ENCODE measurements around the gene C14orf180. TPM values are rescaled to one million over a fixed set of nuclear protein-coding genes. Genes with fewer than 3 reads are reported as not detected.

Gene C14orf180
- total RNA-seq, 1 donor from 2014 or later: not detected

- Mint-ChIP-seq H3K36me3 (no peaks in the 10 kb centered on the region), H3K4me3 (no peak overlapping the region), H3K27ac (no peak overlapping the region), H3K9me3 (no peaks in the 10 kb centered on the region), H3K4me1 (ENCODE audit: unreplicated experiment) (peaks cover 4% of the 10 kb centered on the region), H3K27me3 (peaks cover 19% of the 10 kb centered on the region)
- TF ChIP-seq, protein P1, sequence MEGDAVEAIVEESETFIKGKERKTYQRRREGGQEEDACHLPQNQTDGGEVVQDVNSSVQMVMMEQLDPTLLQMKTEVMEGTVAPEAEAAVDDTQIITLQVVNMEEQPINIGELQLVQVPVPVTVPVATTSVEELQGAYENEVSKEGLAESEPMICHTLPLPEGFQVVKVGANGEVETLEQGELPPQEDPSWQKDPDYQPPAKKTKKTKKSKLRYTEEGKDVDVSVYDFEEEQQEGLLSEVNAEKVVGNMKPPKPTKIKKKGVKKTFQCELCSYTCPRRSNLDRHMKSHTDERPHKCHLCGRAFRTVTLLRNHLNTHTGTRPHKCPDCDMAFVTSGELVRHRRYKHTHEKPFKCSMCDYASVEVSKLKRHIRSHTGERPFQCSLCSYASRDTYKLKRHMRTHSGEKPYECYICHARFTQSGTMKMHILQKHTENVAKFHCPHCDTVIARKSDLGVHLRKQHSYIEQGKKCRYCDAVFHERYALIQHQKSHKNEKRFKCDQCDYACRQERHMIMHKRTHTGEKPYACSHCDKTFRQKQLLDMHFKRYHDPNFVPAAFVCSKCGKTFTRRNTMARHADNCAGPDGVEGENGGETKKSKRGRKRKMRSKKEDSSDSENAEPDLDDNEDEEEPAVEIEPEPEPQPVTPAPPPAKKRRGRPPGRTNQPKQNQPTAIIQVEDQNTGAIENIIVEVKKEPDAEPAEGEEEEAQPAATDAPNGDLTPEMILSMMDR (conservative IDR thresholded peaks at IDR 0.05): no peak
- peak; percentile 69 for DNase-seq (ENCODE audit: extremely low spot score, unreplicated experiment)
These were observed 27.5 kb upstream of the C14orf180 start for GRCh38 chr14:104551851-104552737.

DNA sequence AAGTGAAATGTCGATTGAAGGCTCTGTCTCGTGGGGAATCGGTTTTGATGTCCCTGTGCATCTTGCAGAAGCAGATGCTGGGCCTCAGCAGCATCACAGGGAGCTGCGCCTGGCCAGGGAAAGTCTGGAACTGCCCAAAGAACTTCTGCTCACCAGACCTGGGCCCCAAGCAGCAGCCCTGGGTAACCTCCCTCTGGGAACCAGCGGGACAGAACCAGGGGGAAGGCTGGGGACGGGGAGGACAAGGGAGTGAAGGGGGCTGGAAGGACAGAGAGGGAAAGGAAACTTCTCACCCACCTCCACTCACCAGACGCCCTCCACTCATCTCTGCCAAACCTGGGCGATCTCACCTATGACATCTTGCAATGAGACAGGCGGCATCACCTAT, 26.8 kb upstream of the C14orf180 start:
- H3K36me3 Mint-ChIP-seq: no peaks in the 10 kb centered on the region
- DNase-seq (ENCODE audit: extremely low spot score, unreplicated experiment): no peak

GRCh38 chr14:104553166-104554087, 26.1 kb upstream of the C14orf180 start:
- Mint-ChIP-seq H3K4me3 (no peak overlapping the region), H3K4me1 (ENCODE audit: unreplicated experiment) (peaks cover 4% of the 10 kb centered on the region), H3K36me3 (no peaks in the 10 kb centered on the region), H3K27me3 (peaks cover 18% of the 10 kb centered on the region), H3K27ac (no peak overlapping the region), H3K9me3 (no peaks in the 10 kb centered on the region)
- no peak for DNase-seq (ENCODE audit: extremely low spot score, unreplicated experiment)
- TF ChIP-seq, protein P1 (conservative IDR thresholded peaks at IDR 0.05): no peak

More for the DNA sequence above, 26.8 kb upstream of the C14orf180 start:
- Mint-ChIP-seq H3K27ac (no peak overlapping the region), H3K4me3 (no peak overlapping the region), H3K9me3 (no peaks in the 10 kb centered on the region), H3K4me1 (ENCODE audit: unreplicated experiment) (peaks cover 4% of the 10 kb centered on the region), H3K27me3 (peaks cover 18% of the 10 kb centered on the region)
- TF ChIP-seq, protein P1 (conservative IDR thresholded peaks at IDR 0.05): no peak

GRCh38 chr14:104554088-104554607, 25.4 kb upstream of the C14orf180 start:
- peaks cover 18% of the 10 kb centered on the region for H3K27me3 Mint-ChIP-seq
- no peaks in the 10 kb centered on the region for H3K36me3 Mint-ChIP-seq
- no peaks in the 10 kb centered on the region for H3K9me3 Mint-ChIP-seq
- H3K4me3 Mint-ChIP-seq: no peak overlapping the region
- TF ChIP-seq, protein P1 (conservative IDR thresholded peaks at IDR 0.05): no peak
- H3K4me1 Mint-ChIP-seq (ENCODE audit: unreplicated experiment): peaks cover 4% of the 10 kb centered on the region
- no peak overlapping the region for H3K27ac Mint-ChIP-seq
- no peak for DNase-seq (ENCODE audit: extremely low spot score, unreplicated experiment)

DNA sequence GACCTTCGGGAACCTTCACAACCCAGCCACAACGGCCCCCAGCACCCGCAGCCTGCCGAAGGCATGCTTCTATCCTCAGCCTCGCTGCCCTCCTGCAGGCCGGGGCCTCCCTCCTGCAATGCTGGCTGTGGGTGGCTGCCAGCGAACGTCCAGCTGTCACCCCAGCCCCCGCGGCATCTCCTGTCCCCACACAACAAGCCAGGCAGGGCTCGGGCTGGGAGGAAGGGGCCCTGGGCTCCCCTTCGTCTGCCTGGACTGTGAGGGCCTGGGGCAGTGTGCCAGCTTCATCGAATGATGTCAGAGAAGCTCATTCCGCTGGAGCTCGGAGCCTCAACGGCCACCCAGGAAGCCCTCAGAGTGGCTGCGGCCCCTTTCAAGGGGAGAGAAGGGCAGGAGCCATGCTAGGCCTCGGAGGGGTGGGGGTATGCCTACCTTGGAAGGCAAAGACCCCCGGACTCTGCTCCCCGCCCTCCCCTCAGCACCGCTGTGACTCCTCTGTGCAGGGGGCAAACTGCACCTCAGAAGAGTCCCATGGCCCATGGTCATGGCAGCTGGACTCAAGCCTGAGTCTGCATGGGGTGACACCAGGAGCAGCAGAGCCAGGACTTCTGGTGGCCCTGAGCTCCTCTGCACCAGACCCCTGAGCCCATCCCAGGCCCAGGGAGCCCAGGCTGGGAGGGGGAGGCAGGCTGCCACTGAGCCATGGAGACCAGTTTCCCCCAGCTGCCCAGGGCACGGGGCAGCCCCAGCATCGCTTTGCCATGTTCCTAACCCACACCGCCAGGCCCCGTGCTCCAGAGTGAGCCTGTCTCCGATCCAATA, 24.7 kb upstream of the C14orf180 start:
- TF ChIP-seq, protein P1 (conservative IDR thresholded peaks at IDR 0.05): no peak
- H3K9me3 Mint-ChIP-seq: no peaks in the 10 kb centered on the region
- H3K4me3 Mint-ChIP-seq: no peak overlapping the region
- H3K4me1 Mint-ChIP-seq (ENCODE audit: unreplicated experiment): peaks cover 4% of the 10 kb centered on the region
- DNase-seq (ENCODE audit: extremely low spot score, unreplicated experiment): no peak
- no peak overlapping the region for H3K27ac Mint-ChIP-seq
- H3K36me3 Mint-ChIP-seq: no peaks in the 10 kb centered on the region
- H3K27me3 Mint-ChIP-seq: peaks cover 18% of the 10 kb centered on the region
